CD4-positive, alpha-beta T cell treated with Interleukin-17A for 1 hour (primary cell): ENCODE data around the gene RAB12.
"Not testable (repeated sequence)": the region's sequence is repeated elsewhere in the genome, so short reads cannot be mapped to it uniquely, and the experiment has no call there.

Experiments
- DNase-seq: peaks from one replicate; pipeline ENCODE4 v3.0.0-alpha.2; 2020

Gene RAB12

DNA sequence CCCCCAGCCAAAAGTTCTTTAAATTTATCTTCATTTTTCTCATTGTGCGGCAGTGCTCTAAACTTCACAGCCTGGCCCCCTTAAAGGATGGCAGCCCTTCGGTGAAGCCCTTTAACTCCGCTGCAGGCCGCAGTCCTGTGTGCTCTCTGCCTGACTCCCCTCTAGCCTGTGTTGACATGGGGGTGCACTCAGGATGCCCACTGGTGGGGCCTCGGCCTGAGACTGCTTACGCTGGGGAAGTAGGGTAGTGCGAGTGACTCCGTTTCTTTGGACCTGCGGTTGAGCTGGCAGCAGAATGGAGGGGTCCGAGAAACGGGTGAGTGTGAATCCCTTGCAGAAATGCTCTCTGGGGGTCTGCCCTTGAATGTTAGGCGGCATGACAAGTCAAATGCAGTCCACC lies 5.6 kb downstream of the RAB12 start:
- no peak for DNase-seq

DNA sequence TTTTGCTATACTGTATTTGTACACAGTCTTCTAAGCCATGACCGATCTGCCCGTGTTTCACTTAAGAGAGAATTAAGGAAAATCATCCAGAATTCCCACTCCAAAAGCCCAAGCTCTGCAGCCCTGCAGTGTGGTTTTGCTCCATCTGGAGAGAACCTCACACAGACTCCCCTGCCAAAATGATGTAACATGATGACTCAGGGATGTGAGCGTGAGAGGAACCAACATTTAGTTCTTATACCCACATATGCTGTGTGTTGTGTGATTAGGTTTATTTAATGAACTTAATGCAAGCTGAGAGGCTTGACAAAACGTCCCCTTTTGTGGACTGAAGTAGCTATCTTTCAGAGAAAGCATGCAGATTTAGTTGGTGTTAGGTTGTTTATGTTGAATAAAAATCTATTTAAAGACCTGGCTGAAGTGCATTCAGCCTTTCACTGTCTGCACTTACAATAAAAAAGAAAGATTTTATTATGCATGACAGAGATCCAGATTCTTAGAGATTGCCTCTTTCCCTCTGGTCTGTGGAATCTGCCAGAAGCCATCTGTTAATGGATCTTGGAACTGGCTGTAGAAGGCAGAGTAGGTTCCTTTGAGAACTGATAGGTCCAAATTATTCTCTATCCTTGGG lies 6.3 kb downstream of the RAB12 start:
- DNase-seq = no peak

- no peak for DNase-seq
These were observed 6.8 kb downstream of the RAB12 start for GRCh38 chr18:8616028-8616401.

GRCh38 chr18:8617907-8618306 lies 8.7 kb downstream of the RAB12 start:
- DNase-seq = no peak

- DNase-seq = no peak
These were observed 9.8 kb downstream of the RAB12 start for GRCh38 chr18:8619041-8619440.

- DNase-seq = no peak
These were observed 10.8 kb downstream of the RAB12 start for GRCh38 chr18:8619835-8620577.

DNA sequence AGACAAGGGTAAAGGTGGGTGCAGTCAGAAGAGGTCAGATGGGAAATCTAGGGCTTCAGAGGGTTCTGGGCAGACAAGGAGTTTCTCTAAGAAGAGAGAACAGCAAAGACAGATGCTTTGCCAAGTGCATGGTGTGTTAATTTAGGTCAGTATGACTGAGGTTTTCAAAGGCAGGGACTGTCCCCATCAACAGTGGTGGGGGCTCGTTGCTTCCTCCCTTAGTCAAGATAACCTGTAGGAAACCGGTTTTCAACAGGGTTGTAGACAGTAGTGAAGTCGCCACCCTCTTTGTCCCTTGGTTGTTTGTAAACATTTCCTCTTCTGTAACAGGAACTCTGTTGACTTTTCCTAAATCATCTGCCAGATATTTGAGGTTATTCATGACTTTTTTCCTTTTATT lies 11.6 kb downstream of the RAB12 start:
- no peak for DNase-seq

DNA sequence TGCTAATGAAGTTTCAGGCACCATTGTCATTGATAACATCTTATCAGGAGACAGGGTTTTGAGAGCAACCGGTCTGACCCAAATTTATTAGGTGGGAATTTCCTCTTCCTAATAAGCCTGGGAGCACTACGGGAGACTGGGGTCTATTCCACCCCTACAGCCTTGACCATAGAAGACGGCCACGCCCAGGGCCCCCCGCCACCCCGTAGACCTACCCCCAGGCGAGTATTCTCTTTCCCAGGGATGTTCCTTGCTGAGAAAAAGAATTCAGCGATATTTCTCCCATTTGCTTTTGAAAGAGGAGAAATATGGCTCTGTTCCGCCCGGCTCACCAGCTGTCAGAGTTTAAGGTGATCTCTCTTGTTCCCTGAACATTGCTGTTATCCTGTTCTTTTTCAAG lies 13.4 kb downstream of the RAB12 start:
- not testable (repeated sequence) for DNase-seq

- DNase-seq = peak; percentile 9
These were observed 14.4 kb downstream of the RAB12 start for GRCh38 chr18:8623549-8624106.

- DNase-seq = no peak
These were observed 16.3 kb downstream of the RAB12 start for GRCh38 chr18:8625461-8626092.

DNA sequence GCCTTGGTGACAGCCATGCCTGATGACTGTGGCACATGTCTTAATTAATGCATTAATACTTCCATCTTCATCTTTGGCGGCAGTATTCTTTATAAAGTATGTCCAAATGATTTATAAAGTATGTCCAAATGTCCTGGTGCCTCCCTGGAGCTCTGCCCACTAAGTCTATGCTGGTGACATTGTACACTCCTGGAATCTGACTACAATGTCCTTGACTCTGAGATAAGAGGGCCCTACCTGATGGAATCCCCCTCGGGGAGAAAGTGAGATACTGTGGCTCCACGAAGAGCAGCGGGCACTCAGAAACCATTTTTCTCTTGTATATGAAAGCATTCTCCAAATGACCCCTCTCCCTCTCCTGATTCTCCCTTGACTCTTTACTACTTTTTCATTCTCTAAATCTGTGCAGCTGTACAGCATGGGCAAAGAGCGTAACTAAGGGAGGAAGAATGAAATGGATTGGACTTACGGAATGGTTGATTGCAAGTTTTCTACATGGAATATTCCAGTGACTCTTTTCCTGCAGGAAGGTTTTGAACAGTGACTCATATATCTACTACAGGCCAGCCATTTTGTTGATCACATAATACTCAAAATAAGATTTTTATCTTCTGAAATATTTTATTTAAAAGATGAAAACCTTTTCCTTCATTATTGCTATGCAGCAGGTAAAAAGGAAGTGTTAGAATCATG lies 17.3 kb downstream of the RAB12 start:
- DNase-seq = no peak

- DNase-seq = no peak
These were observed 17.9 kb downstream of the RAB12 start for GRCh38 chr18:8627107-8627472.

DNA sequence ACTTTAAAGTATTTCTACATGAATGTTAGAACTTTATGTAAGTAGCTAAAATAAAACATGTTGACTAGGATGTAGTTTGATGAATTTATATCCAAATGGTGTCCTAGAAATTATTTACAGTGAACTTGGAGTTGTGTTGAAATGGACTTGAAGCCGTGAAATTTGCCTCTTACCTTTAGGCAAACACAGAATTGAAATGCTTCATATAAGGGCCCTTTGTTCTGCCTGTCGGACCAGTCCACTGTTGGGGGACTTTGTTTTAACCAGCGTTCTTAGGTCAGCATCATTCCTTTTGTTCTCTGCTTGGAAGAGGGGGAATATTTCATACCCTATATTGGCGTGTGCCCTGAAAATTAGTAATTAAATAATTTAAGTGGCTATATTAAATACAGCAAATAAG lies 18.3 kb downstream of the RAB12 start:
- no peak for DNase-seq

DNA sequence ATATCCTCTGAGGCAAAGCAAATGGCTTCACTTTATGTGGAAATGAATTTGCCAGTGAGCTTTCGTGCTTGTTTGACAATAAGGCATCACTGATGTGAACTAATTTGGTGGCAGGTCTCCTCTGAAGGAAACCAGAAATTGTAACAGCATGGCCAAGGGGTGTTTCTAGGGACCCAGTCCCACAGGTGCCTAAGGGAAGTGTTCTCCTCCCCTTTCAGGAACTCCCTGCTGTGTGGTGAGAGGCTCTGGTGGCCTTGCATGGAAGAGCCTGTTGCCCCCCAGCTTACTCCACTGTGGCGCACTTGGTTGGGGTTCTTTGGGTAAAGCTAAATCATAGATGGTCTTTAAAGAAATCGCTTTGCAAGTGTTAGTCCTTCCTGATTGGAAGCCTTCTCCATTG lies 20.4 kb downstream of the RAB12 start:
- no peak for DNase-seq

DNA sequence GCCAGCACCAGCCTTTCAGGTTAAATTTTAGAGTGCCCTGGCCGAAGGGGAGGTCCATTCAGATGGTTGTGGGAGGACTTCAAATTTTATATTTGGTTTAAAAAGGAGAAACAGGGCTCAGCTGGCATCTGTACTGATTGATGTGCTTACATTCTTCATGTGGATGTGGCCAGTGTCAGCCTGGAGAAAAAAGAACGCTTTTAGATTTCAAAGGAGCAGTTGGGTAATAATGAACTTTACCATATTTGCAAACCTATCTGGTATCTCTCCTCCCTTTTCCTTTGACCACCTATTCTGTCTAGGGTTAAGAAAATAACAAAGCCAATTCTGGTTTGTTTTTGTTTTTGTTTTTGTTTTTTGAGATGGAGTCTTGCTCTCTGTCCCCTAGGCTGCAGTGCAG lies 21.3 kb downstream of the RAB12 start:
- DNase-seq = no peak

GRCh38 chr18:8631265-8631664 lies 22.0 kb downstream of the RAB12 start:
- no peak for DNase-seq

DNA sequence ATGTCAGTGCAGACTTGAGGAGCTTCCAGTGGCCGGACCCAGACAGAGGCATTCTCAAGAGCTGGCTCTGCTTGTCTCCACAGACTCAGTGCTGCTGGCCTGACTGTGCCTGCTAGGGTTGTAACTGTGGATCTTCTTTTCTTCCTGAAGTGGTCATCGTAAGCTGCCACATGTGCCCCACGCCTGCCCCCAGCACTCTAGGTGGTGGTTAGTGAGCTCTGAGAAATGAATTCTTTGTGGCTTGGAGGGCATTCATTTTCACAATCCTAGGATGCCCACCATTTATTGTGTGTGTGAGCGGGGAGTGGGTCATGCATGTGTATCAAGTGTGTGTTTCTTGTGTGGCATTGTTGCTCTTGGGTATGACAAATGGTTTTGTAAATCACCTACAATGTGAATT lies 23.1 kb downstream of the RAB12 start:
- DNase-seq = no peak

DNA sequence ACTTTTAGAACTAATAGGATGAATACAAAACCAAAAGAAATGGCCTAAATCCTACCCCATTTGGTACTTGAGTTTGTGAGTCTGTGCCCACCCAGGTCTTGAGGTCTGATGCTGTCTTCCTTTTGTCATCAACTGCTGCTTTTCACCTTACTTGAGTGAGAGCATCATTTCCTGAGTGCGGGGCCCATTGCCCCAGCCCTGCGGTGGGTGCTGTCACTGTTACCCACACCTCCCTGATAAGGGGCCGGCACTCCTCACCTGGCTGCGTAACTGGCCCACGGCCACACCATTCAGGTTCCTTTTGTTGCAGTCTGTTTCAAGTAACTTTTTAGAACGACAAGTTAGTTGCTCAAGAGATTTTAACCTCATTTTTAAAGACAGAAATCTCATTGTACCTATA lies 25.3 kb downstream of the RAB12 start:
- DNase-seq = no peak

DNA sequence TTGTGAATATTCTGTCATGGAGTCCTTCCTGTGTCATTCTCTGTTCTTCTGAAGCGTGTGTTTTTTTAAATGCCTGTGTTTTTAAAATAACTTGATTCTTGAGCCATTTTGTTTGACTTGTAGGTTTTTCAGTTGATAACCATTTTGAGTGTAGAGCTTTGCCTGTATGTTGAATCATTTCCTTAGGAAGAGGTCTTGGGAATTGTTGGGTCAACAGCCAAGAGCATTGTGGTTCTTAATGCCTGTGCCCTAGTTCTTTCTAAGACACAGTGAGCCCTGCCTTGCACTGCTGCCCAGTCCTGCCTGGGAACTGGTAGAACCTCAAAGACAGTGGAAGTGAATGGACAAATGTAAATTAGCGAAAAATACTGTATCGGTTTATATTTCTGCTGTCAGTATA lies 25.9 kb downstream of the RAB12 start:
- DNase-seq = no peak

GRCh38 chr18:8639762-8640161 lies 30.5 kb downstream of the RAB12 start:
- no peak for DNase-seq

DNA sequence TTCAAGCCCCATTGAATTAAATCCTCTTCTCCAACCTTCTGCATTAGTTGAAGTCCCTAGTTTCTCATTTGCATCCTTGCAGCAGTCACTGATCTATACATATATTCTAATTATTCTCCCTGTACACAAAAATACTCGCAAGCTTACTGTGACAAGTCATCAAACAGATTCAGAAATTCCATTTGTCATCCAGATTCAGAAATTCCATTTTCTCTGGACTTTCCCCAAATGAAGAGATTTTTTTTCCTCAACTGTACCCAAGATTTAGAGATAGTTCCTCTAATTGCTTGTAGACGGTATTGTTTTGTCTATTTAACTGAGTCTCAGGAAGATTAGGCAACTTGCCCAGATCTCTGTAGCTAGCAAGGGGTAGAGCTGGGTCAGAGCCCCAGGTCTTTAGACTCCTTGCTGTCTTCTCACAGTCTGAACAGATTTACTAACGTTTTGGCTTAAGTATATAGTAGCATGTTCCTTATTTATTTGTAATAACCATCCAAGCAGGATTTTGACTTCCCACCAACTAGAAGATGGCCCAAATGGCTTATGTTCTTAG lies 34.2 kb downstream of the RAB12 start:
- no peak for DNase-seq

DNA sequence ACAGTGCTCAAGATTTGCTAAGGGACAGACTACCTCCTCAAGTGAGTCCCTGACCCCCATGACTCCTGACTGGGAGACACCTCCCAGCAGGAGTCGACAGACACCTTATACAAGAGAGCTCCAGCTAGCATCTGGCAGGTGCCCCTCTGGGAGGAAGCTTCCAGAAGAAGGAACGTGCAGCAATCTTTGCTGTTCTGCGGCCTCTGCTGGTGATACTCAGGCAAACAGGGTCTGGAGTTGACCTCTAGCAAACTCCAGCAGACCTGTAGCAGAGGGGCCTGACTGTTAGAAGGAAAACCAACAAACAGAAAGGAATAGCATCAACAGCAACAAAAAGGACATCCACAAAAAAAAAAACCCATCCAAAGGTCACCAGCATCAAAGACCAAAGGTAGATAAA lies 38.1 kb downstream of the RAB12 start:
- not testable (repeated sequence) for DNase-seq
